HG03460 (cell line): Measurements from ENCODE around the gene C2CD4D.

Experiments
- ATAC-seq: cut with Tn5 transposase; IDR thresholded peaks from one replicate; pipeline ENCODE4 v1.9.1; 2021; ENCODE audit not compliant: unreplicated experiment

C2CD4D gene

DNA sequence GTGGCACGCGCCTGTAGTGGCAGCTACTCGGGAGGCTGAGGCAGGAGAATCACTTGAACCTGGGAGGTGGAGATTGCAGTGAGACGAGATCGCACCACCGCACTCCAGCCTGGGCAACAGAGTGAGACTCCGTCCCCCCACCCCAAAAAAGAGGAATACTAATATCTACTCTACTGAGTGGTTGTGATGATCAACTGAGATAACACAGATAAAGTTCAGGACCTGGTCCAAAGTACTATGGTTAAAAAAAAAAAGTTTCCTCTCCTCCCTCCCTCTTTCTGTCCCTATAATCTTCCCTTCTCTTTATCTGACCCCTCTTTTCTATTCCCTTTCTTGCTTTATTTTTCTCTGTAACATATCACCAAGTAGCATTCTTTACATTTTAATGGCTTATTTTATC lies 4.0 kb downstream of the C2CD4D start:
- ATAC-seq = no peak

DNA sequence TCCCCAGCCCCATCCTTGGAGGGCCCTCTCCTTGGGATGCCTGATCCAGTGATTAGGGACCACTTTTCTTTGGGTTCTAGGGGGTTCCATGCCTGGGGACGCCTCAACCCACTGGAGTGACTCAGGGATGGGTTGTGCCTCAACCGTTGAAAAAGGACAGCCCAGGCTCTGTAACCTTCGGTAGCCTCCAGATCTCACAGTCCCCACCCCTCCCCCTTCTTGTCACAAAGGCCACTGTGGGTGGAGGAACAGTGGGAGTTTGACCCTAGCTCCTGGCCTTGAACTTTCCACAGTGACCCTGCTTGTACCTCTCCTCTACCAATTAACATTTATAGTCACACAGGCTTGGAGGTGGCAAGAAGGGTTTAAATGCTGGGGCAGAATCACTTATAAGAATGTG lies 5.4 kb downstream of the C2CD4D start:
- ATAC-seq = no peak

DNA sequence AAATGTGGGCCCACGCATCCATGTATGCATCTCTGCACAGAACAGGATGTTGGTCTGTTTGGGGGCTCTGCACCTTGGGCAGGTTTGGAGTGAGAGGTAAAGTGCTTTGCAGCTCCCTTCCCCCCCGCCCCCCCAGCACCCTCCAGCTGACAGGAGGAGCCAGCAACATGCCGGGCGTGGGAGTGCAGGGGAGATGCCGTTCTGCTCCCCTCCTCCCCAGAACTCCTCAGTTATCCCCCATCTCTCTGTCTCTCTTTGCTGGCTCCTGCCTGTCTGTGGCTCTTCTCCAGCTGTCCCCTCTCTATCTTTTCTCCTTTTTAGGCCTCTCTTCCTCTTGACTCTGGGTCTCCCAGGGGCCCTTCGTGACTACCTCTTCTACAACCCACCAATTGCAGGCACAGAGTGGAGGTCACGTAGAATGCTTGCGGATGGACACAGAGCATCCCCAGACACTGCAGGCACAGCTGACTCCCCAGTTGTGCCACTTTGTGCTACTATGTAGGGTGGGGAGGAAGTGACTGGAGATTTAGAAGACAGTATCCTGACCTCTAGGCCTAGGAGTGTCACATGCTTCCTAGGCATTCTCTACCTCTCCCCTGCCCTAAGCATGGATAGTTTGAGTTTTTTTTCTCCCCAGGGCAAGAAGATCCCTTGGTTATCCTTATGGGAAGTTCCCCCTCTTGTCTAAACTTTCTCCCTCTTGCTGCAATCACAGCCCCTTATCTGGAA lies 6.3 kb downstream of the C2CD4D start:
- ATAC-seq = no peak

DNA sequence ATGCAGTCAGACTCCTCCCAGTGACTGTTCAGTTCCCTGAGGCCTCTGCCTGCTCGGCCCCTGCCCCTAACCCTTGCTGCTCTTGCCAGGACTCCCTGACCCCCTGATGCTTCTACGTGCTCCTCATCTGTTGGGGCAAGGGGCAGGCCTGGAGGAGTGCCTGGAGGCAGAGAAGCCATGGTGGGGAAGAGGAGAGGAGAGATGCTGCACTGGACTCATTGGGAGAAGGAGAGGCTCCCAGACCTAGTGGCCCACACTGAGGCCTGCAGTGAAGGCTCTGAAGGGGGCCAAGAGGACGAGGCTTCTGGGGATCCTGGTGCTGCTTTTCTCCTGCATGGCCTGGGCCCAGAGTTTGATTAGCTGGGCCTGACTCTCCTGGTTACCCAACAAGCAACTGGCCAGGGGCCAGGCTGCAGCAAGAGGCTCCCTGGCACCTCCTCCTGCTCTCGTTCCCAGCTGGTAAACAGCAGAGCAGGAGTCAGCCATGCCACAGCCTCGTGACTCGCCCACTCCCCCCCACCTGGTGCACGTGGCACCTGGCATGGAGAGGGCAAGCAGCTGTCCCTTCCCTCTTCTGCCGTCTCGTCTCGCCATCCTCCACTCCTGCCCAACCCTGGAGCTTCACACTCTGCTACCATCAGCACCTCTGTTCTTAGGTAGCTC lies 7.2 kb downstream of the C2CD4D start:
- no peak for ATAC-seq

DNA sequence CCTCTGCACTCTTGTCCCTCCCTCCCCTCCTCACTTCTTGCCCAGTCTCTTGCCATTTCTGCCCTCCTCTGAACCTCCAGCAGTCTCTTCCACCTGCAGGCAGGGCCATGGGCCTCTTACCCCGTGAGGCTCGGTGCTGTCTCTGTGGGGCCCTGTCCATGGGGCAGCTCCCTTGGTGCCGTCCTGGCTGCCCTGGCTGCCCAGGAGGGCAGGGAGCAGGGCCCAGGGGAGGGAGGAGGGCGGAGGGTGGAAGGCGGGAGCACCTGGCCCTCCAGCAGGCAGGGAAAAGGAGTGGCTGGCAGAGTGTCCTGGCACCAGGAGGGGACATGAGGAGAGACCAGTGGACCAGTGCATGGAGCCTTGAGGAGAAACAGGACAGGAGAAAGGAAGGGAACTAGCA lies 8.0 kb downstream of the C2CD4D start, which contains the start of gene RORC:
Gene RORC, minus strand, starts transcription at position 198 of the 400 bp plus-strand sequence. Its CDS starts 38 bp downstream, at position 160.
- ATAC-seq = no peak

DNA sequence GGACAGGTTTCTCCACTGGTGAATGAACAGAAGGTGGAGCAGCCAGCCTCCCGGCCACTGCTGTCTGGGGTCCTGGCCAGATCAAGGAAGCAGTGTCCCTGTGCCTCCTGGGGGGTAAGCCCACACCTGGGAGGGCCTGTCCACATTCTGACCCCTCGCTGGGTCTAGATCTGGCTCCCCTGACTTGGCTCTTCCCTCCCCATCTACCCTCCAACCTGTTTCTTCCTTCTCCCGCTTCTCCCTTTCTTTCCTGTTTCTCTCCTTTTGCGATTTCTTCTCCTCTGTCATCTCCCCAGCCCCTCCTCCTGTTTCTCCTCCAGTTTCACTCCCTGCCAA lies 8.4 kb downstream of the C2CD4D start:
- ATAC-seq = no peak

DNA sequence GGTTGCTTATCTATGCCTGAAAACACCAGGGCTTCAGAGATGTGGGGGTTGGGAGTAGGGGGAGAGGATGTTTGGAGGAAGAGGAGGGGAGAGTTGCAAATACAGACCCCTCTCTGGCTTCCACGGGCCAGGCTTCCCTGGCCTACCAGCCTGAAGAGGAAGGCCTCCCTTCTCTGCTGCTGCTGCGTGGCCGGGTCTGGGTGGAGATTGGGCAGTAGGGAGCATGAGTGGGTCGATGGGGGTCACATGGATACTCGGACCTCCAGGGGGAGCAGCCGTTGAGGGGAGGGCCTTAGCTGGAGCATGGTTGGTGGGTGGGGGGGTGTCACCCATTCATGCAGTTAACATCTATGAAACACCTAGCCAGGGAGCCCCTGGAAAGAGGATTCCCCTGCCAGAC lies 9.6 kb downstream of the C2CD4D start:
- no peak for ATAC-seq

DNA sequence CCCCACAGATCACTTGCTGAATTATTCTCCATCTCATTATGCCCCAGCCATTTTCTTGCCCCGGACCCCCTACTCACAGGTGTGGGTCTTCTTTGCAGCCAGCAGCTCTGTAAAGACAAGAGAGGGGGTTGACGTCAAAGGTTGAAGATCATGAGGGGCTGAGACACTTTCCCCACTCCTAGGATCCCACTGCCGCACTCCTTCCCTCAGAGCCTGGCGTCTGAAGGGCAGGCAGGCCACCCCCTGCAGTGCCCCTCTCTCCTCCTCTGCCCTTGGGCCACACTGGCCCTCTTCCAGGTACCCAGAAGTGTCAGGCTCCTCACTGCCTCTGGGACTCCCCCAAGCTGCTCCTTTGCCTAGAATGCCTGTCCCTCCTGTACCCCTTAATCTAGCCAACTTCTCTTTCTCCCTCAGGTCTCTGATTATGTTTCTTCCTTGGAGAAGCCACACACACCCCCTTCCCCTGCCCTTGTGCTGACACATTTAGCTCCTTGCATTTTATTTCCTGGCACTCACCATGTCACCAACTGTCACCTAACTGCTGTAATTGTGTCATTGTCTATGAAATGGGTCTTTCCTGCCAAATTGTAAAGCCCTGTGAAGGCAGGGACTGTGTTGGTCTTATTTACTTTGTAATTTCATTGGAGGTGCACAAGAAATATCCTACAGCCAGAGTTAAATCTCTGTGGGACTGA lies 10.1 kb downstream of the C2CD4D start:
- ATAC-seq = no peak

DNA sequence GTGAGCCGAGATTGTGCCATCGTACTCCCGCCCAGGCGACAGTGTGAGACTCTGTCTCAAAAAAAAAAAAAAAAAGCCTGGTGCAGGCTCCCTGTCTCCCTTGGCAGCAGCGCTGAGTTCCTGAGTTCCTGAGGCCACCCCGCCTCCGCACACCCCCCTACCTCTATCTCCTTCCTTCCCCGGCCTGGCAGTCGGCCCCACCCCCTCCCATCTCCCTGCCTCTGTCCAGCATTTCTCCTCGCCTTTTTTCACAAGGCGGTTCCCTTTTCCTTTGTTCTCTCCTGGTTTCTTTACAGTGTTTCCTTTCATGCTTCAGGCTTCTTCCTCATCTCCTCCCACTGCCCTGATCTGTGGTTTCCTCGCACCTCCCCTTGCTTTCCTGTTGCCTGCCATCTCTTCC lies 10.7 kb downstream of the C2CD4D start:
- no peak for ATAC-seq

DNA sequence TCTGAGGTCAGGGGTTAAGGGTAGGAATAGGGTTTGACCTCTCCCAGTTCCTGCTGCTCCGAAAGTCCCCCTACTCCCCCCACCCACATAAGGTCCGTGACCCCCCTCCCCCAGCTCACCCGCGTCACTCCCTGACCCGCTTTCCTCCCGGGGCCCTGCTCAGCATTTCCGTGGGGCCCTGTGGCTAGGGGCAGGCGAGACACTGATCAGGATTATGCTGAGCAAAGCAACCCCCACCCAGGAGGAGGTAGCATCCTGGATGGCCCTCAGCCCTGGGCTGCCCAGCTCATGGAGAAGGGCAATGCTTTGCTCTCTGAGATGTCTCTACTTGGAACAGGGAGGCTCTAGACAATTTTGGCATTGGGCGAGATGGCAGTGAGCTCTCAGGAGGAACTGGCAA lies 11.8 kb downstream of the C2CD4D start:
- no peak for ATAC-seq

DNA sequence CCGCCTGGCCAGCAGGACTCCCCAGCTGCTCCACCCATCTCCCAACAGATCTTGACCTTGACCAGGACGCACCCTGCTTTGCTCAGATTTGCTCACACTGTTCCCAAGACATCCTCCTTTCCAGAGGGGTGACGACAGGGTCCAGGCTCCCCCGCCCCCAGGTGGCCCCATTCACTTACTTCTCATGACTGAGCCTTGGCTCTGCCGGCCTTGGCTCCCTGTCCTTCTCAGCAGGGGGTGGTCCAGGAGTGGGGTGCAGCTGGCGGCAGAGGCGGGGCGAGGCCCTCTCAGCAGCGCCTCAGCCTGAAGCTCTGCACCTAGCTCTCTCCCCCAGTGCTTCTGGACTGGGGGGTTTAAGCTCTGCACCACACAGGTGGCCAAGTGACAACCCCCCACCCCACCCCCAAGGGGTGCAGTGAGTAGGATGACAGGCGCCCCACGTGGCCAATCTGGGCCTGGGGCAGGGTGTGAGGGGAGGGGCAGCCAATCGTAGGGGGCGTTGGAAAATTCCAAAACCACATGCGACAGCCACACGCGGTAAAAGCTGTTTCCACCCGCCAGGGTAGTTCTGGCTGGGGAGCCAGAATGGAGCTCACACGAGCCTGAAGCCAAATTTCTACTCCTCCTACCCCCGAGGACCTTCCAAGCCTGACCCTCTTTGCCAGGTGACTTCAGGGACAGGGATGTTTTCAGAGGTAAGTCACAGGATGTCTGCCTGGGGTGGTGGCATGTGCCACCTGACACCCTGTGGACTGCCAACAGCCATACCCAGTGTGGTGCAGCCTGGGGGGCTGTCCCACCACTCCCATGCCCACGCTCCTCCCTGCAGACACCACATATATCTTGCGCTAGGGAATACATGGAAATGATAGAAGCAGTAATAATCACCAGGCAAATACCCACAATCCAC lies 13.6 kb downstream of the C2CD4D start:
- no peak for ATAC-seq

DNA sequence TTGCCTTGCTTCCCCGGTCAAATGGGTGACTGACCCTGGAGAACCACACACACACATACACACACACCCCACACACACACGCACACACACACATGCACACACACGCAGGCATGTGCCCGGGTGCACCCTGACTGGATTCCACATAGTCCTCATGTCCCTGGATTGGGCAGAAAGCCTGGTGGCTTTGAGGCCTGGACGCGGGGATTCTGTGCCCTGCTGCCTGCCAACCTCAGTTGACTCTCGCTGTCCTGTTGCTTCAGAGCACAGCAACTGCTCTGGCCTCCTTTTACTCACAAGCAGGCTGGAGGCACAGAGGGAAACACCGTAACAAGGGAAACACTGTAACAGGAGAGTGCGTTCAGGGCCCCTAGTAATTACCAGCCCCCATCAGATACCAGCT lies 14.4 kb downstream of the C2CD4D start:
- no peak for ATAC-seq

DNA sequence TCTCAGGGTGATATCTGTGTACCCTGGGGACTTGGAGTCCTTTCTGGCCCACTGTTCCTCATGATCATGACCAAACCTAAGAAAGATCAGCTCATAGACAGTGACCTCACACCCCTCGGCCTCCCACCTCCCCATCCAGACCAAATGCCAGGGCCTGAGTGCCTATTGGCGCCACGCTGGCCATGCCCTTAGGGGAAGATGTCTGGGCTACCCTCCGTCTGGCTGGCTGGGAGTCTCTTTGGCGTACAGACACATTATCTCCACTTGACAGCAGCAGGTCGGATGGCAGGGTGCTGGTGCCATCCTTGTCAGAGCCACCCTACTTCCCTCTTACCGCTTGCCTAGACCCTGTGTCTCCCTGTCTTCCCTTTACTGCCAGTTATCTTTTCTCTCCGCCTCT lies 16.4 kb downstream of the C2CD4D start:
- ATAC-seq = no peak

DNA sequence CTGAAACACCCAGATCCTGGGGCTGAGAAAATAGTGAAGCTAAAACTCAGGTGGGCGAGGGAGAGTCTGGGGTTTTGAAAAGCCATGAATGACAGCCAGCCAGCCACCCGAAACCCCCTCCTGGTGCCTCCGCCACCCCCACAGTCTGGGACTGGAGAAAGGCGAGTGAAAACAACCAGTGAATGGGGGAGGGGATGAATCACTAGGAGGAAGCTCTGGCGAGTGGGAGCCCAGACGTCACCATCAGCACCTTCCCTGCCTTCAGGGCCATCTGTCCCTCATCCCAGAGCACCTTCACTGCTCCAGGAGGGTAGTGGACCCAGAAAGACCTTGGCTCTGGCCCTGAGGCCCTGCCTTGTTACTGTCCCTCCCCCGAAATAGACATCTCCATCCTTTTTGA lies 17.2 kb downstream of the C2CD4D start:
- no peak for ATAC-seq

DNA sequence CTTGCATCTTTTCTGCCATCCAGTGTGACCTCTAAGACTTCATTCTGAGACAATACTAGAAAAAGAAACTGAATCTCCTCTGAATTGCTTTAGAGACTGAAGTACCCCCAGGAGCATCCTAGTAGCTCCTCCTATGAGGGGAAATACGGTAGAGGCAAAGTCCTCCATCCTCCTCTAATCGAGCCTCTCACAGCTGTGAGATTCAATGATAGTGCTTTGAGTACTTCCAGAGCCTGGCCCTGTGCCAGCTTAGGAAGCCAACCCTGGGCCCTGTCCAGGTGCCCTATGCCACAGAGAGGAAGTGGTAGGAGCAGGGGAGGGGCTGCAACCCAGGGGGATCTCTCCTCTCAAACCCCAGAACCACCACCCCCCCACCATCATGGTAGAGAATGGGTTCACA lies 18.7 kb downstream of the C2CD4D start:
- no peak for ATAC-seq

DNA sequence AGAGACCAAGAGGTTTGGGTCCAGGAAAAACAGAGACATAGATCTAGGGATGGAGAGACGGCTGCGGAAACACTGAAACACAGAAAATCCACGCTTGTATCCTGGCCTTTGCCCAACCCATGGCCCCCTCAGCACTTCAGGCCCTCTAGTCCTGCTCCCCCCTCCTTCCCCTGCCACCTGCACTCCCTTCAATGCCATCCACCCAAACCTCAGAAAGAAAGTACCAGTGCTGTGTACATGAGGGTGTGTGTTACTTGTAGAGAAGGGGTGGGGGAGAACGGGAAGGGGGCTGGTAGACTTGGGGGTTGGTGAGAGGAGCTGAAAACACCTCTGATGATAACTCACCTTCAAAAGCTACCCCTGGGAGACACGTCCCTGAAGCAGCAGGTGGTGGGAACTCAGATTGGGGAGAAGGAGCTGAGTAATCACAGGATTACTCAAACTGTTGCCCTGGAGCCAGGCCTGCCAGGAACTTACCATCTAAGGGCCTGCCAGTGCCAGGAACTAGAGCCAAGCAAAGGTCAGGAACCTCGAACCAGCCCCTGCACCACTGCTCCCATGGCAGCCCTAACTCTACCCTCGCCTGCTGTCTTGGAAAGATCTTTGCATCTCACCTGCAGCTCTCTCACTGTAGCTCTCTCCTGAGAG lies 19.5 kb downstream of the C2CD4D start:
- ATAC-seq = no peak

DNA sequence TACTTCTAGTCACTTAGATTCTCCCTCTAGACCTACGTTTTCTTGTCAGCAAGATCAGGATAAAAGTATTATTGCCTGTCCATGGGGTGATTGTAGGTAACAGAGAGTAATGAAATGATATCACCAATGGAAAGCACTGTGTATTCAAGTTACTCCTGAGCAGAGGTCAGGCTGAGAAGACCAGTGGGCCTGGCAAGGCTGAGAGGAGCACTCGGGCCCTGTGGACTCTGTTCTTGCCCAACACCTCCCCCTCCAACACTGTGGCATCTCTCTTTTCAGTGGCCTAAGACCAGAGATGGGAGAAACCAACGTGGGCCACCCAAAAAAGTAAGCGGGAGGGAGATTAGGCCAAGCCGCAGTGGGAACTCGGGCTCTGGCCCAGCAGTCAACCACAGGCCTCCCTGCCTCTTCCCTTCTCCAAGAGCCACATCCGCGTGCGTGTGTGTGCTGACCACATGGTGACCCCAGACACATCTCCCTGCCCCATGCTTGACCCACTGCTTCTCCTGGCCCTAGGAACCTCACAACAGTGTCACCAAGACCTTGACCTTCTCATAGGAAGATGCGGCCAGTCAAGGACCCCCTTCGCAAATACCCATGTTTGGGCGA lies 20.3 kb downstream of the C2CD4D start:
- no peak for ATAC-seq

DNA sequence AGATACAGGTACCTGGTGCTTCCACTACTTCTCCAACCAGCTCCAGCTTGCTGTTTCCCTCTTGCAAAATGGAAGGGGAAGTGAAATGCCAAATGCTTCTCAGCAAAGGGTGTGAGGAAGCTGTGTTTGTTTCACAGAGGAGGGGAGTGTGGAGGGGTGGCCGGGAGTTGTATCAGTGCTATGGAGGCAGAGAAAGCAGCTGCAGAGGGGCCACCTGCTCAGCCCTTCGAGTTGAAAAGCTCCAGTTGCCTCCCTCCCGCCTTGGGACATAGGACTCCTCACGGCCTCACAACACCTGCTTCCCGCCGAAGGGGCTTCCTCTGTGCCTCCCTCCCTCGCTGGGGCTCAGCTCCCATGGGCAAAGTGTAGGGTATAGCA lies 22.3 kb downstream of the C2CD4D start:
- ATAC-seq = no peak

DNA sequence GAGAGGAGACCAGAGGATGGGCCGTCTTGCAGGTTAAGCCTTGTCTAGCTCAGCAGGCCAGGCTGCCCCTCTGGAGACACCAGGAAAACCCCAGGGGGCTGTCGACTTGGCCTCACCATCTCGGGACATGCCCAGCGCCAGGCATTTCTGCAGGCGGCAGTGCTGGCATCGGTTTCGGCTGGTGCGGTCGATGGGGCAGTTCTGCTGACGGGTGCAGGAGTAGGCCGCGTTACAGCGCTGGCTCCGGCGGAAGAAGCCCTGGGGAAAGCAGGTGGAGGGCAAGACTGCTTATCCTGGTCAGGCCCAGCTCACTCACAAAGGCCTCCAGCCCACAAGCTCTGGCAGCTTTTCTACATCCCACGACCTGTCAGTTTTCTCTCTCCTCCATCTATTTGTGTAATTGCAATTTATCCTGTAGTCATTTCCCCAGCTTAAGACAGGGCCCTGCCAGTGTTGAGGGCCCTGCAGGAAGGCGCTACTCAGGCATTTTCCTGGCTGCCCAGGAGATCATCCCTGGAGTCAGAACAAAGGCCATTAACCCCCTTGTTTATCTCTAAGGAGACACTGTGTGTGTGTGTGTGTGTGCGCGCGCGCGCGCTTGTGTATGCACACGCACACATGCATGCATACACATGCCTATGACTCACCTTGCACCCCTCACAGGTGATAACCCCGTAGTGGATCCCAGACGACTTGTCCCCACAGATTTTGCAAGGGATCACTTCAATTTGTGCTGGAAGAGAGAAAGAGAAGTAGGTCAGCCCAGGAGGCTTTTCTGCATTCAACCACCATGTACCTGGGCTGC lies 22.9 kb downstream of the C2CD4D start:
- no peak for ATAC-seq
